ENCODE results near the gene PSD4. TPM values are rescaled to one million over a fixed set of nuclear protein-coding genes. Genes with fewer than 3 reads are reported as not detected.
A peak's percentile ranks its signal among the peaks of the same experiment; 100 is the strongest.

The PSD4 gene
- total and polyA plus RNA-seq, 10 of the 15 experiments (the other 5 are each of a cell fraction or from before 2014, with no cell fraction given), result 0.68 to 114 (median 35.1) TPM

DNA sequence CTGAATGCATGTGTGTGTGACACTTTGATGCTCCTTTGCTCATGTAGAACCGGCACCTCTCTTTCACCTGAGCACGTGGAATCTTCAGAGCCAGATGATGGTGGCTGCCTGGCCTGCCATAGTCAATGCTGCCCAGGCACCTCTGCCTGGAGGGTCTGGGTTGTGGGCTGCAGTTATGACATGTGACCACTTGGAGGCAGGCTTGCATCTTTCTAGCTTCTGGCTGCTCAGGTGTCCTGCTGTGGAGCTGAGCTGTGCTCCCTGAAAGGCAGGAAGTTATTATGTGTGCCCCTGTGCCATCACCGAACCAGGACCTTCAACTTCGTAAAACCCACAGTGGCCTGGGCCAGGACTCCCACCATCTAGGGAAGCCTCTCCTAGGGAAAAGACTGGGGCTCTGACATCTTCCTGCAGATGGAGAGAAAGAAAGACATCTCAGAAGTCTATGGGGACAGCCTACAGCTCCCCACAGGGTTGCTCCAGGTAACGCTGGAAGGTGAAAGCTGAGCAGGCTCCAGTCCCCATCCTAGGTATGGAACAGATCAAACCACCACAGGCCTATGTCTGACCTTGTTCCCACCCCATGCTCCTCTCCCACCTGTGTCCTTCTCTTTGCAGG is 30.2 kb downstream of the PSD4 start (continued):
- TF ChIP-seq, protein P1, sequence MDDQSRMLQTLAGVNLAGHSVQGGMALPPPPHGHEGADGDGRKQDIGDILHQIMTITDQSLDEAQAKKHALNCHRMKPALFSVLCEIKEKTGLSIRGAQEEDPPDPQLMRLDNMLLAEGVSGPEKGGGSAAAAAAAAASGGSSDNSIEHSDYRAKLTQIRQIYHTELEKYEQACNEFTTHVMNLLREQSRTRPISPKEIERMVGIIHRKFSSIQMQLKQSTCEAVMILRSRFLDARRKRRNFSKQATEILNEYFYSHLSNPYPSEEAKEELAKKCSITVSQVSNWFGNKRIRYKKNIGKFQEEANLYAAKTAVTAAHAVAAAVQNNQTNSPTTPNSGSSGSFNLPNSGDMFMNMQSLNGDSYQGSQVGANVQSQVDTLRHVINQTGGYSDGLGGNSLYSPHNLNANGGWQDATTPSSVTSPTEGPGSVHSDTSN (IDR thresholded peaks at IDR 0.05; ENCODE audit: insufficient replicate concordance, low read depth, low read length), result no peak
- no peak for TF ChIP-seq RBBP5 (conservative IDR thresholded peaks at IDR 0.05)
- TF ChIP-seq CEBPB (IDR thresholded peaks at IDR 0.05; ENCODE audit: borderline replicate concordance in 1 of 2, low read depth in 2 of 2, low read length in 2 of 2), result no peak
- no peak for TF ChIP-seq NFYA (IDR thresholded peaks at IDR 0.05; ENCODE audit: borderline replicate concordance, low read depth, low read length)
- TF ChIP-seq HDAC6 (IDR thresholded peaks at IDR 0.05; ENCODE audit: unreplicated experiment), result no peak
- no peak for TF ChIP-seq SPI1 (IDR thresholded peaks at IDR 0.05; ENCODE audit: borderline replicate concordance, insufficient read depth, low read depth, low read length)
- TF ChIP-seq, protein P2, sequence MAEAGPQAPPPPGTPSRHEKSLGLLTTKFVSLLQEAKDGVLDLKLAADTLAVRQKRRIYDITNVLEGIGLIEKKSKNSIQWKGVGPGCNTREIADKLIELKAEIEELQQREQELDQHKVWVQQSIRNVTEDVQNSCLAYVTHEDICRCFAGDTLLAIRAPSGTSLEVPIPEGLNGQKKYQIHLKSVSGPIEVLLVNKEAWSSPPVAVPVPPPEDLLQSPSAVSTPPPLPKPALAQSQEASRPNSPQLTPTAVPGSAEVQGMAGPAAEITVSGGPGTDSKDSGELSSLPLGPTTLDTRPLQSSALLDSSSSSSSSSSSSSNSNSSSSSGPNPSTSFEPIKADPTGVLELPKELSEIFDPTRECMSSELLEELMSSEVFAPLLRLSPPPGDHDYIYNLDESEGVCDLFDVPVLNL (IDR thresholded peaks at IDR 0.05; ENCODE audit: low read depth, low read length), result no peak
- TF ChIP-seq, protein P3, sequence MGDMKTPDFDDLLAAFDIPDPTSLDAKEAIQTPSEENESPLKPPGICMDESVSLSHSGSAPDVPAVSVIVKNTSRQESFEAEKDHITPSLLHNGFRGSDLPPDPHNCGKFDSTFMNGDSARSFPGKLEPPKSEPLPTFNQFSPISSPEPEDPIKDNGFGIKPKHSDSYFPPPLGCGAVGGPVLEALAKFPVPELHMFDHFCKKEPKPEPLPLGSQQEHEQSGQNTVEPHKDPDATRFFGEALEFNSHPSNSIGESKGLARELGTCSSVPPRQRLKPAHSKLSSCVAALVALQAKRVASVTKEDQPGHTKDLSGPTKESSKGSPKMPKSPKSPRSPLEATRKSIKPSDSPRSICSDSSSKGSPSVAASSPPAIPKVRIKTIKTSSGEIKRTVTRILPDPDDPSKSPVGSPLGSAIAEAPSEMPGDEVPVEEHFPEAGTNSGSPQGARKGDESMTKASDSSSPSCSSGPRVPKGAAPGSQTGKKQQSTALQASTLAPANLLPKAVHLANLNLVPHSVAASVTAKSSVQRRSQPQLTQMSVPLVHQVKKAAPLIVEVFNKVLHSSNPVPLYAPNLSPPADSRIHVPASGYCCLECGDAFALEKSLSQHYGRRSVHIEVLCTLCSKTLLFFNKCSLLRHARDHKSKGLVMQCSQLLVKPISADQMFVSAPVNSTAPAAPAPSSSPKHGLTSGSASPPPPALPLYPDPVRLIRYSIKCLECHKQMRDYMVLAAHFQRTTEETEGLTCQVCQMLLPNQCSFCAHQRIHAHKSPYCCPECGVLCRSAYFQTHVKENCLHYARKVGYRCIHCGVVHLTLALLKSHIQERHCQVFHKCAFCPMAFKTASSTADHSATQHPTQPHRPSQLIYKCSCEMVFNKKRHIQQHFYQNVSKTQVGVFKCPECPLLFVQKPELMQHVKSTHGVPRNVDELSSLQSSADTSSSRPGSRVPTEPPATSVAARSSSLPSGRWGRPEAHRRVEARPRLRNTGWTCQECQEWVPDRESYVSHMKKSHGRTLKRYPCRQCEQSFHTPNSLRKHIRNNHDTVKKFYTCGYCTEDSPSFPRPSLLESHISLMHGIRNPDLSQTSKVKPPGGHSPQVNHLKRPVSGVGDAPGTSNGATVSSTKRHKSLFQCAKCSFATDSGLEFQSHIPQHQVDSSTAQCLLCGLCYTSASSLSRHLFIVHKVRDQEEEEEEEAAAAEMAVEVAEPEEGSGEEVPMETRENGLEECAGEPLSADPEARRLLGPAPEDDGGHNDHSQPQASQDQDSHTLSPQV (IDR thresholded peaks at IDR 0.05), result no peak
- no peak for TF ChIP-seq SMAD5 (IDR thresholded peaks at IDR 0.05; ENCODE audit: low read depth)
- TF ChIP-seq SMC3 (IDR thresholded peaks at IDR 0.05; ENCODE audit: borderline replicate concordance, low read length), result peak; percentile 62
- no peak for TF ChIP-seq SMARCA5 (IDR thresholded peaks at IDR 0.05)
- peak; percentile 71 for TF ChIP-seq RAD21 (IDR thresholded peaks at IDR 0.05; ENCODE audit: insufficient read depth, low read depth, low read length)
- no peak for TF ChIP-seq MEF2A (IDR thresholded peaks at IDR 0.05; ENCODE audit: insufficient read depth, low read depth, low read length)

All from GM12878 (cell line).